ENCODE data around the gene PACRG. TPM values are rescaled to one million over a fixed set of nuclear protein-coding genes. Genes with fewer than 3 reads are reported as not detected.

Gene PACRG
- total and polyA plus RNA-seq, 2 of the 13 experiments (the other 11 are each of a cell fraction or from before 2014, with no cell fraction given): 0.13 TPM; not detected in 1

DNA sequence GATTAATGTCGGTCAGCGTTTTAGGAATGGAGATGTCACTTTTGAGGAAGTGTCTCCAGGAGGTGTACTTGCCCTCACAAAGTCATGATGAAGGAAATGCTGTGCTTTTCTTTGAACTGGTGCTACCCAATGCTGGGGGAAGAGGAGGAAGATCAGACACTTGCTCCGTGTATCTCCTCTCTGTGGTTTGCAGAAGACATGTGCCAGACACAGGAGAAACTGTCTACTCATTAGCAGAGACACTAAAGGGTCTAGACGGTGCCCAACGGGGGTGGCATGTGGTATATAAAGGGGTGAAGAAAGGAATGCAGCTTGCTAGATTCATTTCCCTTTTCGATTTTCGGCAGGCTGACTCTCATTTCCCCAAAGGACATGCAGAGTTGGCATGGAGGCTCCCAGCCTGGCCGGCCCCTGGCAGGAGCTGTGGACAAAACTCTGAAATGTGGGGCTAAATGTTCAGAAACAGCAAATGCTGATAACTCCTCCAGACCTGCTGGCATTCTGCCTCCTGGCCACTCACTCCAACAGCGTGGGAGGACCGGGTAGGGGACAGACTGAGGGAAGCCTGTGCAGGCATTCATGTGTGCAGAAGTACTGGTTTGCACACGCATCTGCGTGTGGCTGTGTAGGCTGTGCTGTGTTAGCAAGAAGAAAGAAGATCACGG, 627.1 kb downstream of the PACRG start:
- 46% methylated on average over 12 of the region's 13 CpGs for whole genome bisulfite sequencing (ENCODE audit: low lambda C conversion rate)
- BruUV-seq (replicated peaks): no TSS peak
- no peaks in the 10 kb centered on the region for H3K36me3 ChIP-seq (replicated peaks in 1 of 2; ENCODE audit: control insufficient read depth in 1 of 2, insufficient read depth in 2 of 2, low read length in 2 of 2)
- intact Hi-C loops (cut with micrococcal nuclease; ENCODE audit: unreplicated experiment): no loop called here
- TF ChIP-seq, protein P1, sequence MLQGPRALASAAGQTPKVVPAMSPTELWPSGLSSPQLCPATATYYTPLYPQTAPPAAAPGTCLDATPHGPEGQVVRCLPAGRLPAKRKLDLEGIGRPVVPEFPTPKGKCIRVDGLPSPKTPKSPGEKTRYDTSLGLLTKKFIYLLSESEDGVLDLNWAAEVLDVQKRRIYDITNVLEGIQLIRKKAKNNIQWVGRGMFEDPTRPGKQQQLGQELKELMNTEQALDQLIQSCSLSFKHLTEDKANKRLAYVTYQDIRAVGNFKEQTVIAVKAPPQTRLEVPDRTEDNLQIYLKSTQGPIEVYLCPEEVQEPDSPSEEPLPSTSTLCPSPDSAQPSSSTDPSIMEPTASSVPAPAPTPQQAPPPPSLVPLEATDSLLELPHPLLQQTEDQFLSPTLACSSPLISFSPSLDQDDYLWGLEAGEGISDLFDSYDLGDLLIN (CRISPR knock-in tag; IDR thresholded peaks at IDR 0.05; ENCODE audit: borderline replicate concordance): no peak
- TF ChIP-seq, protein P2, sequence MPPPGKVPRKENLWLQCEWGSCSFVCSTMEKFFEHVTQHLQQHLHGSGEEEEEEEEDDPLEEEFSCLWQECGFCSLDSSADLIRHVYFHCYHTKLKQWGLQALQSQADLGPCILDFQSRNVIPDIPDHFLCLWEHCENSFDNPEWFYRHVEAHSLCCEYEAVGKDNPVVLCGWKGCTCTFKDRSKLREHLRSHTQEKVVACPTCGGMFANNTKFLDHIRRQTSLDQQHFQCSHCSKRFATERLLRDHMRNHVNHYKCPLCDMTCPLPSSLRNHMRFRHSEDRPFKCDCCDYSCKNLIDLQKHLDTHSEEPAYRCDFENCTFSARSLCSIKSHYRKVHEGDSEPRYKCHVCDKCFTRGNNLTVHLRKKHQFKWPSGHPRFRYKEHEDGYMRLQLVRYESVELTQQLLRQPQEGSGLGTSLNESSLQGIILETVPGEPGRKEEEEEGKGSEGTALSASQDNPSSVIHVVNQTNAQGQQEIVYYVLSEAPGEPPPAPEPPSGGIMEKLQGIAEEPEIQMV (CRISPR knock-in tag; IDR thresholded peaks at IDR 0.05; ENCODE audit: low read depth): no peak
- TF ChIP-seq ZFAT (CRISPR knock-in tag; conservative IDR thresholded peaks at IDR 0.05) (no peak), ZNF383 (CRISPR knock-in tag; IDR thresholded peaks at IDR 0.05; ENCODE audit: borderline replicate concordance) (no peak), ZNF792 (CRISPR knock-in tag; IDR thresholded peaks at IDR 0.05) (no peak)
- ChIA-PET CTCF (ENCODE audit: low intra/inter-chr PET ratio, low total read pairs) (no interaction called here), POLR2A (no interaction called here)
- in situ Hi-C loops (cut with HindIII; ENCODE audit: extremely low pct_ligation_motif_present, low pct_unique_long_range_greater_than_20kb): no loop called here
- H3K9ac ChIP-seq (ENCODE audit: insufficient read depth, low read depth, low read length): no peak overlapping the region
- no peak overlapping the region for H3K4me3 ChIP-seq (replicated peaks in 1 of 3; ENCODE audit: insufficient read depth in 1 of 3, low read depth in 2 of 3, low read length in 3 of 3)
- no peak for FAIRE-seq
- H3K79me2 ChIP-seq (ENCODE audit: insufficient read depth, low read length): no peaks in the 10 kb centered on the region
- no peak overlapping the region for H3K4me2 ChIP-seq (ENCODE audit: low read depth, low read length)
- no peak overlapping the region for H3K27ac ChIP-seq (ENCODE audit: extremely low read length, insufficient read depth, low read length)
- no peaks in the 10 kb centered on the region for H4K20me1 ChIP-seq (ENCODE audit: insufficient read depth, low read length)
- H3K9me3 ChIP-seq (ENCODE audit: low read length): no peaks in the 10 kb centered on the region
- ATAC-seq: peak; percentile 46
- peaks cover 0 to 31% of the 10 kb centered on the region in 2 experiments; a peak in 3 of 5 replicates for H3K27me3 ChIP-seq (ENCODE audit: control insufficient read depth in 1 of 2, insufficient read depth in 2 of 2, low read length in 2 of 2)
- no peaks in the 10 kb centered on the region for H3K4me1 ChIP-seq (ENCODE audit: insufficient read depth, low read length)
- H2AFZ ChIP-seq (ENCODE audit: low read length): no peak overlapping the region
- no peak for DNase-seq (ENCODE audit: low spot score)
